ENCODE data around the gene CD4.

CD4 gene

DNA sequence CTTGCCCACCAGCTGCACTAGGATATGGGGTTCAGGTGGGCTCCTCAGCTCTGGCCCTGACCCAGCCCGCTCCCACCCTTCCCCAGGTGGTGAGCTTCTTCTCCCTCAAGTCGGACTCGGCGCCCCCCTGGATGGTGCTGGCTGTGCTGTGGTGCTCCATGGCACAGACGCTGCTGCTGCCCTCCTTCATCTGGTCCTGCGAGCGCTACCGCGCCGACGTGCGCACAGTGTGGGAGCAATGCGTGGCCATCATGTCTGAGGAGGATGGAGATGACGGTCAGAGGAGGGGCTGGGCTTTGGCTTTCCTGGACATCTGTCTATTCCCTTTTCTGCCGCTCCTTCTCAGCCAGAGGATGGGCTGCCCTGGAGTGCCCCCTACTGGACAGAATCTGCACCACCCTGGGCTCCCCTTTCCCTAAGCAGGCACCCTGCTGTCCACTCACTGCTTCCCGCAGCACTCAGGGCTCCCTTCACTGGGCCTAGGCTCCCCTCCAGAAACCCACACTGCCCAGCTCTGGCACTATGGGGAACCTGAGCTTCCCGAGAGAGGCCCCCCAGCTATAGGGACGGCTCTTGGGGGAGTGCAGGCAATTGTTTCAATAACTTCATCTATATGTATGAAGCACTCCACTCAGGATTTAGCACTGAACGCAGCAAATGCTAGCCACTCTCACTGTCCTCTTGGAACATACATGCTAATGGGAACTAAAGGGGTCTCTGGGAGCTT lies 36.2 kb downstream of the CD4 start (continued):
- TF ChIP-seq PRDM10 (tag by site-specific recombination; IDR thresholded peaks at IDR 0.05) = no peak
- TF ChIP-seq ZNF658 (tag by site-specific recombination; IDR thresholded peaks at IDR 0.05) = no peak
- no peak for TF ChIP-seq ZNF157 (tag by site-specific recombination; IDR thresholded peaks at IDR 0.05)
- TF ChIP-seq, protein P1, sequence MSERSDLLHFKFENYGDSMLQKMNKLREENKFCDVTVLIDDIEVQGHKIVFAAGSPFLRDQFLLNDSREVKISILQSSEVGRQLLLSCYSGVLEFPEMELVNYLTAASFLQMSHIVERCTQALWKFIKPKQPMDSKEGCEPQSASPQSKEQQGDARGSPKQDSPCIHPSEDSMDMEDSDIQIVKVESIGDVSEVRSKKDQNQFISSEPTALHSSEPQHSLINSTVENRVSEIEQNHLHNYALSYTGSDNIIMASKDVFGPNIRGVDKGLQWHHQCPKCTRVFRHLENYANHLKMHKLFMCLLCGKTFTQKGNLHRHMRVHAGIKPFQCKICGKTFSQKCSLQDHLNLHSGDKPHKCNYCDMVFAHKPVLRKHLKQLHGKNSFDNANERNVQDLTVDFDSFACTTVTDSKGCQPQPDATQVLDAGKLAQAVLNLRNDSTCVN (tag by site-specific recombination; optimal IDR thresholded peaks at IDR 0.05) = no peak
- TF ChIP-seq SP3 (tag by site-specific recombination; IDR thresholded peaks at IDR 0.05) = no peak
- no peak for TF ChIP-seq GLI2 (tag by site-specific recombination; IDR thresholded peaks at IDR 0.05; ENCODE audit: borderline replicate concordance, low read depth)
- TF ChIP-seq ZNF549 (tag by site-specific recombination; IDR thresholded peaks at IDR 0.05) = no peak
- TF ChIP-seq ZNF513 (tag by site-specific recombination; IDR thresholded peaks at IDR 0.05) = no peak
- no peak for TF ChIP-seq KLF1 (tag by site-specific recombination; IDR thresholded peaks at IDR 0.05)
- no peak for TF ChIP-seq ZNF266 (tag by site-specific recombination; IDR thresholded peaks at IDR 0.05; ENCODE audit: low read depth)
- TF ChIP-seq ZNF776 (tag by site-specific recombination; IDR thresholded peaks at IDR 0.05; ENCODE audit: borderline replicate concordance) = no peak
- no peak for TF ChIP-seq BCL11A (tag by site-specific recombination; IDR thresholded peaks at IDR 0.05; ENCODE audit: low read depth)
- no peak for TF ChIP-seq TRIM28 (IDR thresholded peaks at IDR 0.05; ENCODE audit: borderline replicate concordance, low read length)
- no peak for TF ChIP-seq ZBTB1 (tag by site-specific recombination; IDR thresholded peaks at IDR 0.05)
- peak; percentile 82 for TF ChIP-seq ZBTB17 (tag by site-specific recombination; IDR thresholded peaks at IDR 0.05)
- TF ChIP-seq ZNF292 (tag by site-specific recombination; IDR thresholded peaks at IDR 0.05; ENCODE audit: borderline replicate concordance, low read depth) = no peak
- TF ChIP-seq REPIN1 (tag by site-specific recombination; IDR thresholded peaks at IDR 0.05; ENCODE audit: low read depth) = no peak
- no peak for TF ChIP-seq SCRT1 (tag by site-specific recombination; IDR thresholded peaks at IDR 0.05; ENCODE audit: borderline replicate concordance)
- TF ChIP-seq FEZF1 (tag by site-specific recombination; IDR thresholded peaks at IDR 0.05) = no peak
- TF ChIP-seq PRDM1 (tag by site-specific recombination; IDR thresholded peaks at IDR 0.05) = peak; percentile 70
- no peak for TF ChIP-seq ZNF423 (tag by site-specific recombination; IDR thresholded peaks at IDR 0.05)
- TF ChIP-seq ZNF37A (tag by site-specific recombination; IDR thresholded peaks at IDR 0.05) = no peak
- TF ChIP-seq, protein P2, sequence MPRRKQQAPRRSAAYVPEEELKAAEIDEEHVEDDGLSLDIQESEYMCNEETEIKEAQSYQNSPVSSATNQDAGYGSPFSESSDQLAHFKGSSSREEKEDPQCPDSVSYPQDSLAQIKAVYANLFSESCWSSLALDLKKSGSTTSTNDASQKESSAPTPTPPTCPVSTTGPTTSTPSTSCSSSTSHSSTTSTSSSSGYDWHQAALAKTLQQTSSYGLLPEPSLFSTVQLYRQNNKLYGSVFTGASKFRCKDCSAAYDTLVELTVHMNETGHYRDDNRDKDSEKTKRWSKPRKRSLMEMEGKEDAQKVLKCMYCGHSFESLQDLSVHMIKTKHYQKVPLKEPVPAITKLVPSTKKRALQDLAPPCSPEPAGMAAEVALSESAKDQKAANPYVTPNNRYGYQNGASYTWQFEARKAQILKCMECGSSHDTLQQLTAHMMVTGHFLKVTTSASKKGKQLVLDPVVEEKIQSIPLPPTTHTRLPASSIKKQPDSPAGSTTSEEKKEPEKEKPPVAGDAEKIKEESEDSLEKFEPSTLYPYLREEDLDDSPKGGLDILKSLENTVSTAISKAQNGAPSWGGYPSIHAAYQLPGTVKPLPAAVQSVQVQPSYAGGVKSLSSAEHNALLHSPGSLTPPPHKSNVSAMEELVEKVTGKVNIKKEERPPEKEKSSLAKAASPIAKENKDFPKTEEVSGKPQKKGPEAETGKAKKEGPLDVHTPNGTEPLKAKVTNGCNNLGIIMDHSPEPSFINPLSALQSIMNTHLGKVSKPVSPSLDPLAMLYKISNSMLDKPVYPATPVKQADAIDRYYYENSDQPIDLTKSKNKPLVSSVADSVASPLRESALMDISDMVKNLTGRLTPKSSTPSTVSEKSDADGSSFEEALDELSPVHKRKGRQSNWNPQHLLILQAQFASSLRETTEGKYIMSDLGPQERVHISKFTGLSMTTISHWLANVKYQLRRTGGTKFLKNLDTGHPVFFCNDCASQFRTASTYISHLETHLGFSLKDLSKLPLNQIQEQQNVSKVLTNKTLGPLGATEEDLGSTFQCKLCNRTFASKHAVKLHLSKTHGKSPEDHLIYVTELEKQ (tag by site-specific recombination; IDR thresholded peaks at IDR 0.05; ENCODE audit: borderline replicate concordance) = no peak
- TF ChIP-seq ZNF335 (tag by site-specific recombination; conservative IDR thresholded peaks at IDR 0.05) = no peak
- TF ChIP-seq ZNF2 (tag by site-specific recombination; IDR thresholded peaks at IDR 0.05) = no peak
- no peak for TF ChIP-seq SETDB1 (IDR thresholded peaks at IDR 0.05; ENCODE audit: insufficient read length, low read length)
- TF ChIP-seq, protein P3, sequence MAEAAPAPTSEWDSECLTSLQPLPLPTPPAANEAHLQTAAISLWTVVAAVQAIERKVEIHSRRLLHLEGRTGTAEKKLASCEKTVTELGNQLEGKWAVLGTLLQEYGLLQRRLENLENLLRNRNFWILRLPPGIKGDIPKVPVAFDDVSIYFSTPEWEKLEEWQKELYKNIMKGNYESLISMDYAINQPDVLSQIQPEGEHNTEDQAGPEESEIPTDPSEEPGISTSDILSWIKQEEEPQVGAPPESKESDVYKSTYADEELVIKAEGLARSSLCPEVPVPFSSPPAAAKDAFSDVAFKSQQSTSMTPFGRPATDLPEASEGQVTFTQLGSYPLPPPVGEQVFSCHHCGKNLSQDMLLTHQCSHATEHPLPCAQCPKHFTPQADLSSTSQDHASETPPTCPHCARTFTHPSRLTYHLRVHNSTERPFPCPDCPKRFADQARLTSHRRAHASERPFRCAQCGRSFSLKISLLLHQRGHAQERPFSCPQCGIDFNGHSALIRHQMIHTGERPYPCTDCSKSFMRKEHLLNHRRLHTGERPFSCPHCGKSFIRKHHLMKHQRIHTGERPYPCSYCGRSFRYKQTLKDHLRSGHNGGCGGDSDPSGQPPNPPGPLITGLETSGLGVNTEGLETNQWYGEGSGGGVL (tag by site-specific recombination; IDR thresholded peaks at IDR 0.05) = no peak
